Measurements from ENCODE around the gene CCZ1. TPM values are rescaled to one million over a fixed set of nuclear protein-coding genes. Genes with fewer than 3 reads are reported as not detected.

Gene CCZ1
- total RNA-seq = 27.6 and 51.3 TPM in 2 replicates

GRCh38 chr7:5898480-5899224 lies at the start of gene CCZ1:
Gene CCZ1, plus strand, starts transcription at chr7:5898733. Its CDS starts 67 bp downstream, at chr7:5898800.

GRCh38 chr7:5970347-5970911 lies 71.9 kb downstream of the CCZ1 start, which contains the start of gene RSPH10B:
Gene RSPH10B, minus strand, starts transcription at chr7:5970689. Its CDS starts 3,573 bp downstream, at chr7:5967116.

Other genes with a start within 250 kb of the CCZ1 start
- gene RNF216, start 117.1 kb upstream of the CCZ1 start, total RNA-seq = 36.8 and 44.7 TPM in 2 replicates
- gene OCM, start 17.9 kb upstream of the CCZ1 start, total RNA-seq = not detected in 2 replicates
- gene RSPH10B, start 72.0 kb downstream of the CCZ1 start, total RNA-seq = 0.50 TPM in 1 of 2 replicates, not detected in the other
- gene PMS2, start 110.3 kb downstream of the CCZ1 start, total RNA-seq = 19.1 and 20.7 TPM in 2 replicates
- gene AIMP2, start 110.5 kb downstream of the CCZ1 start, total RNA-seq = 32.6 and 34.2 TPM in 2 replicates
- not detected in 2 replicates for gene ANKRD61, start 132.6 kb downstream of the CCZ1 start, total RNA-seq
- gene EIF2AK1, start 160.4 kb downstream of the CCZ1 start, total RNA-seq = 85.2 and 135 TPM in 2 replicates
- gene USP42, start 206.2 kb downstream of the CCZ1 start, total RNA-seq = 3.5 and 3.9 TPM in 2 replicates